ENCODE measurements around the gene ATL1.

DNA sequence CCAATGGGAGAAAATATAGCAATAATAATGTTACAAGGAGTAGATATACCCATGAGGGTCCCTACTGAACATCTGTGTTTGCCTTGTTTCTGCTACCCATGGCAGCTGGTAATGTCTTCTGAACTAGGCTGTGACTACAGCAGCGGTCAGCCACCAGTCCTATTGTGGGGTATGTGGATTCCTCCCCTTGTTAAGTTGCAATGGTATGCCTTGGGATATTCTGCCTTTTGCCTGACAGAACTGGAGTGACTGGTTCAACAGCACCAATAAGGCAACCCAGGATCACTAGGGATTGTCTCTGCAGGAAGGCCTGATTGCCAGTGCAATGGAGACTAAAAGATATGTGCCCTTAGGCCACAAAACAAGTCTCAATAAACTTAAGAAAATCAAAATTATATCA is 9.7 kb upstream of the ATL1 start:
- TF ChIP-seq CTCF (conservative IDR thresholded peaks at IDR 0.05) (no peak), ZFX (IDR thresholded peaks at IDR 0.05) (no peak)

All from C4-2B (cell line).